ENCODE results near the gene IVNS1ABP.

Gene IVNS1ABP

DNA sequence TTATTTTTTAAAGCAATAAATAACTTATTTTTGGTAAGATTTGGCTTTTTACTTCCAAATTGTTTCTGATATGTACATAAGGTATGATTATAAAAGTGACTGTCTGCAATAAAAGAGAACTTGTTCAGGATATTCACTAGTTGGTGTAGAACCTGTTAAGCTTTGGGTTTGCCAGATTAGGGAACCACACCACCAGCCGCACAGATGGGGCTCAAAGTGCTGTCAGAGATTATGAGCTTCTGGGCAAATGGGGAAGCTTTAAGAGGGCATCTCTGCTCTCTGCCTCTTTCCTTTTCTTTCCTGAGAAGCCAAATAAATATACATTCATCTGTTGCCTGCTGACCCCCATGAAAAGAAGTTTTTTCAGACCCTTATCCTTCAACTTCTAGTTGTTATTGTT is 25.4 kb downstream of the IVNS1ABP start:
- Histone ChIP-seq H4K20me1 (ENCODE audit: insufficient read depth) (no peaks in the 10 kb centered on the region), H3K27me3 (ENCODE audit: insufficient read depth, low read depth) (no peaks in the 10 kb centered on the region), H3K4me3 (IDR thresholded peaks at IDR 0.05; ENCODE audit: insufficient read depth, low read depth, low read length) (no peak overlapping the region), H3K4me1 (ENCODE audit: low read depth, poor library complexity, severe bottlenecking) (peaks cover 12% of the 10 kb centered on the region), H3K79me2 (ENCODE audit: insufficient read depth, low read depth) (no peaks in the 10 kb centered on the region), H3K36me3 (ENCODE audit: insufficient read depth) (no peaks in the 10 kb centered on the region; the same call in 1 of the 2 replicates), H3K27ac (no peak overlapping the region), H3K4me2 (no peak overlapping the region), H3K9ac (no peak overlapping the region), H2AFZ (ENCODE audit: low read depth) (no peak overlapping the region)
- TF ChIP-seq, protein P1, sequence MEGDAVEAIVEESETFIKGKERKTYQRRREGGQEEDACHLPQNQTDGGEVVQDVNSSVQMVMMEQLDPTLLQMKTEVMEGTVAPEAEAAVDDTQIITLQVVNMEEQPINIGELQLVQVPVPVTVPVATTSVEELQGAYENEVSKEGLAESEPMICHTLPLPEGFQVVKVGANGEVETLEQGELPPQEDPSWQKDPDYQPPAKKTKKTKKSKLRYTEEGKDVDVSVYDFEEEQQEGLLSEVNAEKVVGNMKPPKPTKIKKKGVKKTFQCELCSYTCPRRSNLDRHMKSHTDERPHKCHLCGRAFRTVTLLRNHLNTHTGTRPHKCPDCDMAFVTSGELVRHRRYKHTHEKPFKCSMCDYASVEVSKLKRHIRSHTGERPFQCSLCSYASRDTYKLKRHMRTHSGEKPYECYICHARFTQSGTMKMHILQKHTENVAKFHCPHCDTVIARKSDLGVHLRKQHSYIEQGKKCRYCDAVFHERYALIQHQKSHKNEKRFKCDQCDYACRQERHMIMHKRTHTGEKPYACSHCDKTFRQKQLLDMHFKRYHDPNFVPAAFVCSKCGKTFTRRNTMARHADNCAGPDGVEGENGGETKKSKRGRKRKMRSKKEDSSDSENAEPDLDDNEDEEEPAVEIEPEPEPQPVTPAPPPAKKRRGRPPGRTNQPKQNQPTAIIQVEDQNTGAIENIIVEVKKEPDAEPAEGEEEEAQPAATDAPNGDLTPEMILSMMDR (conservative IDR thresholded peaks at IDR 0.05; ENCODE audit: low read depth, low read length): no peak

DNA sequence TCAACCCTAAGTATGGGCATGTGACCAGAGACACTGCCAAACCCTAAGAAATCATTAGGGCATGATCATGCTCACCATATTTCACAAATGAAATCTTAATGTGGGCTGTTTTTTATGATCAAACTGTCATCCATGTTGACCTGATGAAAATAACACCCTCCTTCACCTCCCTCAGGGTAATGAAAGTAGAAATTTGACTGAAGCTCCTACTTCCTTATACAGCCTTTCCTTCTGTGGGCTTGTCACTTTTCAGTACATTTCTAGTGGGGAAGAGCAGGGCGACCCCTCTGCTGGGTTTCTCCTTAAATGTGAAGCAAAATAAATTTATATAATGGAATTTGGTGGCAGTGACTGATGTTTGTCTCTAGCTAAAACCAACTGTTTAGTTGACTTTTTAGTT is 25.9 kb downstream of the IVNS1ABP start:
- Histone ChIP-seq H3K79me2 (ENCODE audit: insufficient read depth, low read depth) (no peaks in the 10 kb centered on the region), H3K9ac (no peak overlapping the region), H3K27ac (no peak overlapping the region), H2AFZ (ENCODE audit: low read depth) (no peak overlapping the region), H4K20me1 (ENCODE audit: insufficient read depth) (no peaks in the 10 kb centered on the region), H3K27me3 (ENCODE audit: insufficient read depth, low read depth) (no peaks in the 10 kb centered on the region), H3K36me3 (ENCODE audit: insufficient read depth) (no peaks in the 10 kb centered on the region), H3K4me2 (no peak overlapping the region), H3K4me1 (ENCODE audit: low read depth, poor library complexity, severe bottlenecking) (peaks cover 12% of the 10 kb centered on the region), H3K4me3 (IDR thresholded peaks at IDR 0.05; ENCODE audit: insufficient read depth, low read depth, low read length) (no peak overlapping the region)
- TF ChIP-seq, protein P1 (conservative IDR thresholded peaks at IDR 0.05; ENCODE audit: low read depth, low read length): no peak

DNA sequence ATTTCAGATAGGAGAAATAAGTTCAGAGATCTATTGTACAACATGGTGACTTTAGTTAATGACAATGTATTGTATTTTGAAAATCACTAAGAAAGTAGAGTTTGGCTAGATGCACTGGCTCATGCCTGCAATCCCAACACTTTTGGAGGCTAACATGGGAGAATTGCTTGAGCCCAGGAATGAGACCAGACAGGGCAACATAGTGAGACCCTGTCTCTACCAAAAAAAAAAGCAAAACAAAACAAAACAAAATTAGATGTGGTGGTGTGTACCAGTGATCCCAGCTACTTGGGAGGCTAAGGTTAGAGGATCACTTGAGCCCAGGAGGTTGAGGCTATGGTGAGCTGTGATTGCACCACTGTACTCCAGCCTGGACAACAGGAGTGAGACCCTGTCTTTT is 27.2 kb downstream of the IVNS1ABP start:
- Histone ChIP-seq H3K9ac (no peak overlapping the region), H3K79me2 (ENCODE audit: insufficient read depth, low read depth) (no peaks in the 10 kb centered on the region), H2AFZ (ENCODE audit: low read depth) (no peak overlapping the region), H3K4me2 (no peak overlapping the region), H4K20me1 (ENCODE audit: insufficient read depth) (no peaks in the 10 kb centered on the region), H3K27me3 (ENCODE audit: insufficient read depth, low read depth) (no peaks in the 10 kb centered on the region), H3K27ac (no peak overlapping the region), H3K36me3 (ENCODE audit: insufficient read depth) (no peaks in the 10 kb centered on the region), H3K4me1 (ENCODE audit: low read depth, poor library complexity, severe bottlenecking) (peaks cover 12% of the 10 kb centered on the region), H3K4me3 (IDR thresholded peaks at IDR 0.05; ENCODE audit: insufficient read depth, low read depth, low read length) (no peak overlapping the region)
- TF ChIP-seq, protein P1 (conservative IDR thresholded peaks at IDR 0.05; ENCODE audit: low read depth, low read length): no peak

DNA sequence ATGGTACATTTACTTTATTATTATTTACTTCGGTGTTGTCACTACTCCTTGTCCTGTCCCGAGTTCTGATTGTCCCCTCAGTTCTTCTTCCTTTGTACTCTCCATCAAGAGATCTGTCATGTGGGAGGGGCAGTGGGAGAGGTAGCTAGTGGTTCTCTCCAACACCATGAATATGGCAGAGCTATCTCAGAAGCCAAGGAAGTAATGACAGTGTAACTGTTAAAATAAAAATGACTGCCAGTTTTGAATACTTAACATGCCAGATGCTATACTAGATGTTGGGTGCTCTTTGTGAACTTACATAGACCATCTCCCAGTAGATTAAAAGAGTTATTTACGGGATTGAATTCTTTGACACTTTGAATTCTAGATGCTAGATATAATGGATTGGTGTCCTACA is 28.6 kb downstream of the IVNS1ABP start:
- H3K9ac ChIP-seq: no peak overlapping the region
- no peak overlapping the region for H3K27ac ChIP-seq
- no peaks in the 10 kb centered on the region for H3K27me3 ChIP-seq (ENCODE audit: insufficient read depth, low read depth)
- no peak overlapping the region for H3K4me3 ChIP-seq (IDR thresholded peaks at IDR 0.05; ENCODE audit: insufficient read depth, low read depth, low read length)
- no peaks in the 10 kb centered on the region for H3K79me2 ChIP-seq (ENCODE audit: insufficient read depth, low read depth)
- H4K20me1 ChIP-seq (ENCODE audit: insufficient read depth): no peaks in the 10 kb centered on the region
- H3K4me2 ChIP-seq: no peak overlapping the region
- no peak overlapping the region for H2AFZ ChIP-seq (ENCODE audit: low read depth)
- peaks cover 12% of the 10 kb centered on the region for H3K4me1 ChIP-seq (ENCODE audit: low read depth, poor library complexity, severe bottlenecking)
- H3K36me3 ChIP-seq (ENCODE audit: insufficient read depth): no peaks in the 10 kb centered on the region
- TF ChIP-seq, protein P1 (conservative IDR thresholded peaks at IDR 0.05; ENCODE audit: low read depth, low read length): no peak
